ENCODE data around the gene FAHD1. TPM values are rescaled to one million over a fixed set of nuclear protein-coding genes. Genes with fewer than 3 reads are reported as not detected.

Gene FAHD1
- polyA plus RNA-seq, 2 donors: 26.6 to 40.5 TPM

DNA sequence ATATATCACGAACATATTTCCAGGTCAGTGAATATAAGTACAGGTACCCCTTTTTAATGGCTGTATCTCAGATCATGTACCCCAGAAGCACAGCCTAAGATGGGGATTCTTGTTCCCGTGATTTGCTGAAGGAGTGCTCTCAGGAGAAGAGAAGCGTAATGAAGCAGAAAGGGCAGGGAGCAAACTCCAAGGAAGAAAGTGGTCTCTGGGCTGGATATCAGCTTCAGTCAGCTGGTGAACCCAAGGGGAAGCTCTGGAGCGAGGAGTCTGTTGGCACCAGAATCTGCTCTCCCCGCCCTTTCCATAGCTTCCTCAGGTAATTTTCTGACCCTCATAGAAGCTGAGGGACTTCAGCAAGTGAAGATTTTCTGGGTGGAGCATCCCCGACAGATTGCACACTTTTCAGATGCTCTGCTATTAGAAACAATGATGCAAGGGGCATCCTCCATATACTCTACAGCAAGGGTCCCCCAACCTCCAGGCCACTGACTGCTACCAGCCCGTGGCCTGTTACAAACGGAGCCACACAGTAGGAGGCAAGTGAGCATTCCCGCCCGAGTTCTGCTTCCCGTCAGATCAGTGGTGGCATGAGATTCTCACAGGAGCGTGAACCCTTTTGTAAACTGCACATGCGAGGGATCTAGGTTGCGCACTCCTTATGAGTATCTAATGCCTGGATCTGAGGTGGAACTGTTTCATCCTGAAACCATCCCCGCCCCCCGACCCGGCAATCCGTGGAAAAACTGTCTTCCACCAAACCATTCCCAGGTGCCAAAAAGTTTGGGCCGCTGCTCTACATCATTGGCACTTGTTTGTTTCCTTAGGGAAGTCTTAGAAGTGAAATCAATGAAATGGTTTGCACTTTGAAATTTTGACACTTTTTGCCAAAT is 4.4 kb downstream of the FAHD1 start:
- H3K36me3 ChIP-seq (ENCODE audit: control insufficient read depth in 2 of 2, insufficient read depth in 2 of 2, low read length in 1 of 2): peaks cover 0 to 6% of the 10 kb centered on the region in 2 donors
- no peaks in the 10 kb centered on the region for H3K27me3 ChIP-seq (ENCODE audit: control insufficient read depth in 1 of 2, insufficient read depth in 2 of 2, low read length in 2 of 2)
- no peaks in the 10 kb centered on the region for H3K9me3 ChIP-seq (ENCODE audit: control insufficient read depth in 2 of 2, insufficient read depth in 1 of 2, low read depth in 1 of 2, low read length in 1 of 2)
- H3K4me3 ChIP-seq (ENCODE audit: low read depth in 1 of 2, low read length in 2 of 2): no peak overlapping the region
- peaks cover 0 to 5% of the 10 kb centered on the region in 2 donors for H3K4me1 ChIP-seq (ENCODE audit: control insufficient read depth in 2 of 2, insufficient read depth in 2 of 2, low read length in 1 of 2)
- WGBS, 2 donors: 80 to 88% methylated on average over 19 of the region's 19 CpGs
- H3K27ac ChIP-seq (ENCODE audit: low read depth in 2 of 2, low read length in 1 of 2): no peak overlapping the region

DNA sequence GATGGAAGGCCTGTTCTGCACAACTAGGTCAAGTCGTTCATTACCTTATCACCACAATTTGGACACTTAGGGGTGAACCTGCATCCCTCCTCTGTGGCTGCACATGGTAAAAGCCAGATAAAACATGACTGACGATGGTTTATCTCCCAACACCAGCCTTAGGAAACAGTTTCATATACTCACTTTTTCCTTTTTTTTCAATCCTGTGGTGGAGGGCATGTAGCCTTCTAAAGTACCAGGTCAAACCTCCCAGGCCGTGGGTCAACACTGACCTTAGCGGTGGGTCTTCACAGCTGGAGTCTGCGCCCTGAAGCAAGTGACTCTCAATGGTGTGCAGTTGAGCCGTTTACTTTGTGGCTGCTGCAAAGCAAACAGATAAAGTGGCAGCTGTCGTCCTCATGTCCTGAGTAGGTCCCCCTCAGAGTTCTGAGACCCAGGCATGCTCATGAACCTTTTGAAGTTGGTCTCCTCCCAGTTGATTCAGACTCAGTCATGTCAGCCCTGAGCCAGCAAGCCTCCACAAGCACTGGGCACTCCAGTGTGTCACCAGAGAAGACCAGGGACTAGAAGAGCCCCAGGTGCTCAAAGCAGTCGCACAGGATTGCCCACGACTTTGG is 5.9 kb downstream of the FAHD1 start:
- Histone ChIP-seq H3K4me1 (ENCODE audit: control insufficient read depth in 2 of 2, insufficient read depth in 2 of 2, low read length in 1 of 2) (no peaks in the 10 kb centered on the region), H3K27me3 (ENCODE audit: control insufficient read depth in 1 of 2, insufficient read depth in 2 of 2, low read length in 2 of 2) (no peaks in the 10 kb centered on the region), H3K36me3 (ENCODE audit: control insufficient read depth in 2 of 2, insufficient read depth in 2 of 2, low read length in 1 of 2) (peaks cover 0 to 6% of the 10 kb centered on the region in 2 donors), H3K9me3 (ENCODE audit: control insufficient read depth in 2 of 2, insufficient read depth in 1 of 2, low read depth in 1 of 2, low read length in 1 of 2) (no peaks in the 10 kb centered on the region), H3K27ac (ENCODE audit: low read depth in 2 of 2, low read length in 1 of 2) (peak overlapping the region in 1 of 2 donors; percentile 78), H3K4me3 (ENCODE audit: low read depth in 1 of 2, low read length in 2 of 2) (no peak overlapping the region)
- WGBS, 2 donors: 60 to 63% methylated on average over 9 of the region's 9 CpGs

DNA sequence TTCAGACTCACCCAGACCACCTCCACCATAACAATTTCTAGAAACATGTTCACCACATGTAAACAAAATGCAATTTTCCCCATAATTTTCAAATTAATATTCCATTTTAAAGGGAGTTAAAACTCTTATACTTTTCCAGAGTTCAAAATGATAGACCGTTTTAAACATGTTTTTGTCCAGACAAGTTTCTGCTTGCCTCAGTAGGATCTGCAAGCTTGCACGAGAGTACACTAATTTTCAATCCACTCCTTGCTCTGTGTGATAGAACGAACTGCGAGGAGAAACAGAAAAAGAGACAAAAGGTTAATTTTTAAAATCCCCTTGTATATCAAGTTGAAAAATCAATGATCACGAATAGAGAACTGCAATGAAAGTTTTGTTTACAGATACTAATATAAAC is 7.1 kb downstream of the FAHD1 start:
- no peaks in the 10 kb centered on the region for H3K9me3 ChIP-seq (ENCODE audit: control insufficient read depth in 2 of 2, insufficient read depth in 1 of 2, low read depth in 1 of 2, low read length in 1 of 2)
- peaks cover 0 to 5% of the 10 kb centered on the region in 2 donors for H3K36me3 ChIP-seq (ENCODE audit: control insufficient read depth in 2 of 2, insufficient read depth in 2 of 2, low read length in 1 of 2)
- H3K4me1 ChIP-seq (ENCODE audit: control insufficient read depth in 2 of 2, insufficient read depth in 2 of 2, low read length in 1 of 2): no peaks in the 10 kb centered on the region
- 35 to 47% methylated on average over 5 of the region's 5 CpGs for WGBS, 2 donors
- no peak overlapping the region for H3K4me3 ChIP-seq (ENCODE audit: low read depth in 1 of 2, low read length in 2 of 2)
- peak overlapping the region; percentile 38 to 64 for H3K27ac ChIP-seq (ENCODE audit: low read depth in 2 of 2, low read length in 1 of 2)
- no peaks in the 10 kb centered on the region for H3K27me3 ChIP-seq (ENCODE audit: control insufficient read depth in 1 of 2, insufficient read depth in 2 of 2, low read length in 2 of 2)

DNA sequence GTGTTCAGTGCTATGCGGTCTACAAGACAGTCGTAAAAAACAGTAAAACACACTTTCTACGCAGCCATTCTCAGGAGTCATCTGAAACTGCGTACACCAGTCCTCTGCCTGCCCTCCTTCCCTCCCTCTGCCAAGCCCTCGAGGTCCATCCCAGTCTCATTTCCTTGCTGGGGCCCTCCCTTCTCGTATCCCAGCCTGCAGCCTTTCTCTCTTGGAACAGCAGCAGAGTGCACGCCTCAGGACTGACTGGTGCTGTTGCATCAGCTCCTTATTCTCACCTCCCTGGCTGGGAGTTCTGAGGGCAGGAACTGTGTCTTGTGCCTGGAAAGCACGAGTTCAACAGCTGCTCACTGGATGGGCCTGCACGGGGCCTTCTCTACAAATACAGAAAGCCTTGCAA is 12.5 kb downstream of the FAHD1 start:
- no peak overlapping the region for H3K4me3 ChIP-seq (ENCODE audit: low read depth in 1 of 2, low read length in 2 of 2)
- no peak overlapping the region for H3K27ac ChIP-seq (ENCODE audit: low read depth in 2 of 2, low read length in 1 of 2)
- peaks cover 0 to 3% of the 10 kb centered on the region in 2 donors for H3K36me3 ChIP-seq (ENCODE audit: control insufficient read depth in 2 of 2, insufficient read depth in 2 of 2, low read length in 1 of 2)
- no peaks in the 10 kb centered on the region for H3K4me1 ChIP-seq (ENCODE audit: control insufficient read depth in 2 of 2, insufficient read depth in 2 of 2, low read length in 1 of 2)
- WGBS, 2 donors: 53 to 68% methylated on average over 9 of the region's 9 CpGs
- H3K27me3 ChIP-seq (ENCODE audit: control insufficient read depth in 1 of 2, insufficient read depth in 2 of 2, low read length in 2 of 2): no peaks in the 10 kb centered on the region
- no peaks in the 10 kb centered on the region for H3K9me3 ChIP-seq (ENCODE audit: control insufficient read depth in 2 of 2, insufficient read depth in 1 of 2, low read depth in 1 of 2, low read length in 1 of 2)

DNA sequence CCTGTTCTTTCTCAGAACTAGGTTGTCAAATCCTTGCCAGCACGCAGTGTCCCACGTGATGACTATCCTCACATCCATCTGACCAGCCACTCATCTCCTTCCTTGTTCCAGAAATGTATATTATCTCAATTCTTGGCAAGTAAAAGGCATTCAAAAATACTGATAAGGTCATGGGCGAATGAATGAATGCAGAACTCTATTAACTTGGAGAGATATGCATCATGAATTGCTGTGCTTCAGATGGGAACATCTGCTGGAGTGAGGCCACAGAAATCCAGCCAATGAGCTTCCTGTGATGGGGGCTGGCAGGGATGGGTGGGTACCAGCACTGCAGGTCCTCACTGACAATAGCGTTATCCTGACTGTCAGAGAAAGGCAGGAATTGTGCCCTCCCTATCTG is 19.0 kb downstream of the FAHD1 start:
- WGBS, 2 donors: 55 to 65% methylated on average over 4 of the region's 4 CpGs

DNA sequence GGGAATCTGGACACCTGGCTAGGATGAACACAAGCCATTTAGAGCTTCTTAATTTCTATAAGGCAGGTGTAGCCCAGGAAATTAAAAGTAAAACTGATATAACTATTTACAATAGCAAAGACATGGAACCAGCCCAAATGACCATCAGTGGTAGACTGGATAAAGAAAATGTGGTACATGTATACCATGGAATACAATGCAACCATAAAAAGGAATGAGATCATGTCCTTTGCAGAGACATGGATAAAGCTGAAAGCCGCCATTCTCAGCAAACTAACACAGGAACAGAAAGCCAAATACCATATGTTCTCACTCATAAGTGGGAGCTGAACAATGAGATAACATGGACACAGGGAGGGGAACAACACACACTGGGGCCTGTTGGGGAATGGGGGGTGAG is 19.4 kb downstream of the FAHD1 start:
- WGBS, 2 donors: 84 to 92% methylated on average over 1 of the region's 1 CpG
- Histone ChIP-seq H3K9me3 (ENCODE audit: control insufficient read depth in 2 of 2, insufficient read depth in 1 of 2, low read depth in 1 of 2, low read length in 1 of 2) (no peaks in the 10 kb centered on the region), H3K36me3 (ENCODE audit: control insufficient read depth in 2 of 2, insufficient read depth in 2 of 2, low read length in 1 of 2) (no peaks in the 10 kb centered on the region), H3K27me3 (ENCODE audit: control insufficient read depth in 1 of 2, insufficient read depth in 2 of 2, low read length in 2 of 2) (no peaks in the 10 kb centered on the region), H3K27ac (ENCODE audit: low read depth in 2 of 2, low read length in 1 of 2) (no peak overlapping the region), H3K4me3 (ENCODE audit: low read depth in 1 of 2, low read length in 2 of 2) (no peak overlapping the region), H3K4me1 (ENCODE audit: control insufficient read depth in 2 of 2, insufficient read depth in 2 of 2, low read length in 1 of 2) (no peaks in the 10 kb centered on the region)

More for the DNA sequence above, 19.0 kb downstream of the FAHD1 start:
- no peak overlapping the region for H3K27ac ChIP-seq (ENCODE audit: low read depth in 2 of 2, low read length in 1 of 2)
- no peaks in the 10 kb centered on the region for H3K27me3 ChIP-seq (ENCODE audit: control insufficient read depth in 1 of 2, insufficient read depth in 2 of 2, low read length in 2 of 2)
- H3K9me3 ChIP-seq (ENCODE audit: control insufficient read depth in 2 of 2, insufficient read depth in 1 of 2, low read depth in 1 of 2, low read length in 1 of 2): no peaks in the 10 kb centered on the region
- no peaks in the 10 kb centered on the region for H3K36me3 ChIP-seq (ENCODE audit: control insufficient read depth in 2 of 2, insufficient read depth in 2 of 2, low read length in 1 of 2)
- no peak overlapping the region for H3K4me3 ChIP-seq (ENCODE audit: low read depth in 1 of 2, low read length in 2 of 2)
- no peaks in the 10 kb centered on the region for H3K4me1 ChIP-seq (ENCODE audit: control insufficient read depth in 2 of 2, insufficient read depth in 2 of 2, low read length in 1 of 2)

DNA sequence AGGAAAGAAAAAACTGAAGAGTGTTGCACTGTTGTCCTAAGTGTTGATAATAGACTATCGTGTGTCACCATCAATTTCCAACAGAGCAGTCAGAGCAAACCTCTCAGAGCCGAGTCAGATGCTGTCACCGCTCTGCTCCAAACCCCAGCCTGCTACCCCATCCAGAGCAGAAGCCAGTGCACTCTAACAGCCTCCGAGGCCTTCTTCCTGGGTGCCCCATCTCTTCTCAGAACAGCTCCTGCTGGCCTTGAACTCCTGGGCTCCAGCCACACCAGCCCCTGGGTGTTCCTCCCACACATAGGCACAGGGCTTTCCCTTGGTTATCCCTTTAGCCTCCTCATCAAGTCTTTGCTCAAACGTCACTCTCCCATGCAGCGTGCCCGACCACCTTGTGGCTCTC is 24.0 kb downstream of the FAHD1 start:
- H3K9me3 ChIP-seq (ENCODE audit: control insufficient read depth in 2 of 2, insufficient read depth in 1 of 2, low read depth in 1 of 2, low read length in 1 of 2): no peaks in the 10 kb centered on the region
- H3K4me3 ChIP-seq (ENCODE audit: low read depth in 1 of 2, low read length in 2 of 2): no peak overlapping the region
- no peaks in the 10 kb centered on the region for H3K36me3 ChIP-seq (ENCODE audit: control insufficient read depth in 2 of 2, insufficient read depth in 2 of 2, low read length in 1 of 2)
- WGBS, 2 donors: 74 to 78% methylated on average over 7 of the region's 7 CpGs
- no peaks in the 10 kb centered on the region for H3K4me1 ChIP-seq (ENCODE audit: control insufficient read depth in 2 of 2, insufficient read depth in 2 of 2, low read length in 1 of 2)
- peaks cover 0 to 2% of the 10 kb centered on the region in 2 donors for H3K27me3 ChIP-seq (ENCODE audit: control insufficient read depth in 1 of 2, insufficient read depth in 2 of 2, low read length in 2 of 2)
- no peak overlapping the region for H3K27ac ChIP-seq (ENCODE audit: low read depth in 2 of 2, low read length in 1 of 2)

DNA sequence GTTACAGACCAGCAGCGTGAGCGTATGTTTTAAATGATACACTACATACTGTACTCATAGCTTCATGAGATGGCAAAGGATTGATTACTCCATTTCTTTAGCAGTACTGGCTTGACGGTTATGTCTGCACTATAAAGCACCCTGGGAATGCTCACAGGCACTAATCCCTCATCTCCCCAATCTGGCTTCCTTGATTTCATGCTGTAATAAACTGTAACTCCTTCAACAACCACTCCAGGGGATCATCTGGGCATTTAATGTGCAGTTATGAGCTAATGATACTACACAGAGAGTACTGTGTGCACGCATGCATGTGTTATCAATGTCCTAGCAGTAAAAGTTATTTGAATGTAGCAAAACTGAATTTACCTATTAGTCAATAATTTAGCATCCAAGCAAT is 24.8 kb downstream of the FAHD1 start:
- H3K4me3 ChIP-seq (ENCODE audit: low read depth in 1 of 2, low read length in 2 of 2): no peak overlapping the region
- H3K4me1 ChIP-seq (ENCODE audit: control insufficient read depth in 2 of 2, insufficient read depth in 2 of 2, low read length in 1 of 2): no peaks in the 10 kb centered on the region
- H3K27ac ChIP-seq (ENCODE audit: low read depth in 2 of 2, low read length in 1 of 2): no peak overlapping the region
- no peaks in the 10 kb centered on the region for H3K9me3 ChIP-seq (ENCODE audit: control insufficient read depth in 2 of 2, insufficient read depth in 1 of 2, low read depth in 1 of 2, low read length in 1 of 2)
- peaks cover 0 to 2% of the 10 kb centered on the region in 2 donors for H3K27me3 ChIP-seq (ENCODE audit: control insufficient read depth in 1 of 2, insufficient read depth in 2 of 2, low read length in 2 of 2)
- no peaks in the 10 kb centered on the region for H3K36me3 ChIP-seq (ENCODE audit: control insufficient read depth in 2 of 2, insufficient read depth in 2 of 2, low read length in 1 of 2)
- WGBS, 2 donors: 67 to 75% methylated on average over 4 of the region's 4 CpGs

DNA sequence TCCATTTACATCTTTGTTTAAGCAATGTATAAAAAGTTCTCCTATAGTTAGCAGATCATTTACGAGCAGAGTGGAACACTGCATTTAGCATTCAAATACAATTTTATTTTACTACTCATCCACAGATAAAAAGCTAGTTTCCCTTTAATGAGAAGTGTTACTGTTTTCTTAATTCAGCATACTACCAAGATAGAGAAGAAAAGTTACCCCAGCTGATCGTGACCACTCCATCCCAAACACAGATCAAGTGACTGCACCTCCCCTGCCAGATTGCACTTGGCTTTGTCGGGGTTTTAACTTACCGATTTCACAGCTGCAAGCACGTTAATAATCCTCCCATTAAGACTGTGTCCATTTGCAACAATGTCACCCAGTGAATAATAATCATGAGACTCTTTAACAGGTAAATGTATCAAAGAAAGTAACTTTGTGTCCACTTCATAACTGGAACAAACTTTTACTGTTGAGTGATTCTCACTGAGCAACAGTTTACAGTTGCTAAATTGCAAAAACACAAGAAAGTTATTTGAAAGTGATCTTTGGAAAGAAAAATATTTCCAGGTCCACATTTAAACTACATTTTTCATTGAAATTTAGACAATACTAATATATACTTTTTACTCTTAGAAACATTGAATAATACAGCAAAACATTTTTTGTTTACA is 30.6 kb downstream of the FAHD1 start:
- no peaks in the 10 kb centered on the region for H3K9me3 ChIP-seq (ENCODE audit: control insufficient read depth in 2 of 2, insufficient read depth in 1 of 2, low read depth in 1 of 2, low read length in 1 of 2)
- peaks cover 0 to 2% of the 10 kb centered on the region in 2 donors for H3K4me1 ChIP-seq (ENCODE audit: control insufficient read depth in 2 of 2, insufficient read depth in 2 of 2, low read length in 1 of 2)
- WGBS, 2 donors: 53 to 54% methylated on average over 5 of the region's 5 CpGs
- H3K36me3 ChIP-seq (ENCODE audit: control insufficient read depth in 2 of 2, insufficient read depth in 2 of 2, low read length in 1 of 2): no peaks in the 10 kb centered on the region
- peaks cover 0 to 5% of the 10 kb centered on the region in 2 donors for H3K27me3 ChIP-seq (ENCODE audit: control insufficient read depth in 1 of 2, insufficient read depth in 2 of 2, low read length in 2 of 2)
- no peak overlapping the region for H3K4me3 ChIP-seq (ENCODE audit: low read depth in 1 of 2, low read length in 2 of 2)
- H3K27ac ChIP-seq (ENCODE audit: low read depth in 2 of 2, low read length in 1 of 2): no peak overlapping the region
